Activated CD8-positive, alpha-beta memory T cell treated with anti-CD3 and anti-CD28 coated beads, Interleukin-2, amount 50 U/mL, for 1 hour (primary cell): ENCODE results near the gene TFIP11.
"Not testable (repeated sequence)": the region's sequence is repeated elsewhere in the genome, so short reads cannot be mapped to it uniquely, and the experiment has no call there.

Experiments used
- DNase-seq: peaks from one replicate; pipeline ENCODE4 v3.0.0-alpha.2; 2020; ENCODE audit errors: extremely low read depth

TFIP11 gene

GRCh38 chr22:26541167-26541819 lies 29.0 kb upstream of the TFIP11 start:
- DNase-seq, result no peak

- no peak for DNase-seq
These were observed 27.8 kb upstream of the TFIP11 start for GRCh38 chr22:26540119-26540518.

DNA sequence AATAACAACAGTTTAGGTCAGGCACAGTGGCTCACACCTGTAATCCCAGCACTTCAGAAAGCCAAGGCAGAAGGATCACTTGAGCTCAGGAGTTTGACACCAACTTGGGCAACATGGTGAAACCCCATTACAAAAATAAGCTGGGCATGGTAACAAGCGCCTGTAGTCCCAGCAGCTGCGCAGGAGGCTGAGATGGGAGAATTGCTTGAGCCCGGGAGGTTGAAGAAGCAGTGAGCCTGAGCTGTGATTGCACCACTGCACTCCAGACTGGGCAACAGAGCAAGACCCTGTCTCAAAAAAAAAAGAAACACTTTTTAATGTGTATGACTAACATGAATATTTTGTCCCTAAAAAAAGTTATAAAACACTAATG lies 24.5 kb upstream of the TFIP11 start:
- no peak for DNase-seq

DNA sequence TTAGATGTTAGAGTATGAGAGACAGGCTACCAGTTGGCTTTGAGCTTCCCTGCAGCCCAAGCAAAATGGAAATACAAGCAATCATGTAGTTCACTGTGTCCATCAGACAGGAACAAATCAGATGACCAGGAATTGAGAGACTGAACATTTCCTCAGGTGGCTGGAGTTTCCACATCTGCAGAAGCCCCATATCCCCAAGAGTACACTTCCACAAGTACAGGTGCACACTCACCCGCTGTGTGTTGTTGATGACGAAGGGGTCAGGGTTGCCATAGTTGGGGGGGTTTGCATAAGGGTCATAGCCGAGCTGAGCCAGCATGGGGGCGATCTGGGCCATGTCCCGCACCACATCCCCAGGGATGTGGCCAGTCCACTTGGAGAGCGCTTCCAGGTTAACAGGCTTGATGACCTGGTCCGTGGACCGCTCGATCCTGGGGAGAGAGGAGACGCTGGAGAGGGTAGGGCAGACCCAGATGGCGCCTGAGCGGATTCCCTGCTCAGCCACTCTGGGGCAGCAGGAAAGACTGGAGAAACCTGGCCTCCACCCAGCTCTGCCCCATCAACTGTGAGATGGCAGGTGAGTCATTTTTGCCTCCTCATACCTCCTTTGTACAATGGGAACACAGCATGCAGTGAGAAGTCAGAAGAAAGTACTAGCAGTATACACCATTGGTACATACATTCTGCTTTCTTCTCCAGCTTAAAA lies 23.9 kb upstream of the TFIP11 start:
- no peak for DNase-seq

- DNase-seq, result no peak
These were observed 23.3 kb upstream of the TFIP11 start for GRCh38 chr22:26535603-26535908.

- DNase-seq, result no peak
These were observed 22.8 kb upstream of the TFIP11 start for GRCh38 chr22:26534874-26535602.

DNA sequence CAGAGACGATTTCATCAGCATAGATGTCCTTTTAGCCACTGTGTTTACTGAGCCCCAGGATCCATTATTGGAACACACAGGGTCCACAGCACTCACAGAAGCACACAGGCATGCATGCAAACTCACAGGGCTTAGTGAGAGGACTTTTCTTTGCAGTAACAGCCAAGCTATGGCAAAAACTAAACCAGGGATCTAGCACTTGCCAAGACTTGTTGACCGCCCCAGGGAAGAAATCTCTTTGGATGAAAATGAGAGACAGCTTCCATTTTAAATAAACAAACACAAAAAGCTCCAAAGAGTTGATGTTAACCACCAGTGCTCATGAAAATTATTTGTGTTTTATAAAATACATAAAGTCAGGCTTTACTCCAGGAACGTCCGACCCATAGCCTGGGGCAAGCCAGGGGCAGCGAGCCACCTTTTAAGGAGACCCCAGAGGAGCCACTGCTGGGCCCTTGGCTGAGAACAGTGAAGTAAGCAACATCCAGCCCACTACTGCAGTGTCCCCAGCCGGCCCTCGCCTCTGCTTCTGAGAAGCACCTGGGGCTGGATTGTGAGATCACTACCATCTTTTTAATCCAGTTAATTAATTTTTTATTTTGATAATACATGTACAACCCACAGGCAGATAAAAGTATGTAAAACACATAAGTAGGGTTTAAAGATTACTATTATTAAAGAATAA lies 22.0 kb upstream of the TFIP11 start:
- no peak for DNase-seq

GRCh38 chr22:26529345-26529744 lies 17.1 kb upstream of the TFIP11 start:
- DNase-seq, result no peak

DNA sequence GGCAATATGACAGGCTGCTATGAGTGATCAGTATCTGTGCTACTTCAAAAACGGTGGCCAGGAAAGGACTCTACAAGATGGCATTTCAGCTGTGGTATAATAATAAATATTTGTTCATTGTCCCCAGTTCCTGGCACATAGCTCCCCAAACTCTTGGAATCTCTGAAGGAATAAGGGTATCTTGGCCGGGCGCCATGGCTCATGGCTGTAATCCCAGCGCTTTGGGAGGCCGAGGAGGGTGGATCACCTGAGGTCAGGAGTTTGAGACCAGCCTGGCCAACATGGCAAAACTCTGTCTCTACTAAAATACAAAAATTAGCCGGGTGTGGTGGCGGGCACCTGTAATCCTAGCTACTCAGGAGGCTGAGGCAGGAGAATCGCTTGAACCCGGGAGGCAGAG lies 16.2 kb upstream of the TFIP11 start:
- DNase-seq, result not testable (repeated sequence)

- DNase-seq, result no peak
These were observed 15.5 kb upstream of the TFIP11 start for GRCh38 chr22:26527574-26528465.

DNA sequence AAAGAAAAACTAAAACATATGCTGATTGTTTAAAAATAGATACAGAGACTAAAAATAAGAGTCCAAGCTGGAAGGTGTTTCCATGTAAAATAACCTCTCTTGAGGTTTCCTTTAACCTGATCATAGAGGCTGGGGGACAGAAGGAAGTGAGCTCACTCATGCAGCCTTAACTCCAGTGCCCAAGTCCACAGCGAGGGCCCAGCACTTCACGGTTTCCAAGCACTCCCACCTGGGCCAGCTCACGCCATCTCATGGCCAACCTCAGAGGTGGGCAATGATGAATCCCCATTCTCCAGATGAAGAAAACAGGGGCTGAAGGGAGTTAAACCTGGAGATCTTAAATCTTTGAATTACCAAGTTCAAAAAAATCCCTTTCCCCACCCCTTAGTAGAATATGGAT lies 14.9 kb upstream of the TFIP11 start:
- no peak for DNase-seq

DNA sequence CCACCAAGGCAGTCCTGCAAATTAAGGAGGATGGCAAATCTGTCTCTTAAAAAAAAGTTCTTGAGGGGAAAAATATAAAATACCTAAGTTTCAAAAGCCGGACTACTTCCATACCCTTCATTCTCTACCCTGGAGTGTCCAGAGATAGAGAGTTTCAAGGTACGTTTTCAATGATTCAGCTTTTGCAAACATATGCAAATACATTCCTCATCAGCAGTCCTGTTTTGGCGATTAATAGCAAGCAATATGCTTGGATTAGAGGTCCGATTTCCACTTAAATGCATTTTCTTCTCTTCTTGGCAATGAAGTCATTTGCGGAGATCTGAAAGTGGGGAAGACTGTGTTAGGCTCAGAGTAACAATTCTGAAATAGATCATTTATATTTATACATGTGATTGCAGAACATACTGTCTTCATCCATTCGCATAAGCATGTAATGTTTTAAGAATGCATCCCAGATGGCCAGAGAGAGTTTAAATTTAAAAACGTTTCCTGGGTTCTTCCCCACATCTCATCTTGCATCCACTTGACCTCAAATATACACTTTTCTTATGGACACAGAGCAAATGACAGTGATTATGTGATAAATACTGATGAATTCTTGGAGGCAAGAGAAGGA lies 13.8 kb upstream of the TFIP11 start:
- no peak for DNase-seq

DNA sequence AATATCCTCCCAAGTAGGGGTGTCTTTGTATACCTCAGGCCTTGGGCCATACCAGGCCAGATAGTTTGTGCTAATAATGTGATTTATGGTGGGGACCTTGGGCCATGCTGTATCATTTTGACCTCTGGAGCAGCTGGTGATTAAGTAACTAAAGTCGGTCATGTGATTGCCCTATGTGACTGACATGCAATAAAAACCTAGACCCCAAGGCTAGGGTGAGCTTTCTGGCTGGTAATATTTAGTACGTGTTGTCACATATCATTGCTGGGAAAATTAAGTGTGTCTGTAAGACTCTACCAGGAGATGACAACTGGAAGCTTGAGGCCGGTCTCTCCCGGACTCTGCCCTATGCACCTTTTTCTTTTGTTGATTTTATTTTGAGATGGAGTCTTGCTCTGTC lies 12.6 kb upstream of the TFIP11 start:
- DNase-seq, result no peak

GRCh38 chr22:26522592-26522991 lies 10.3 kb upstream of the TFIP11 start:
- DNase-seq, result no peak

GRCh38 chr22:26522012-26522411 lies 9.7 kb upstream of the TFIP11 start:
- no peak for DNase-seq

- no peak for DNase-seq
These were observed 5.2 kb upstream of the TFIP11 start for GRCh38 chr22:26517429-26517828.

GRCh38 chr22:26516503-26516902 lies 4.2 kb upstream of the TFIP11 start:
- DNase-seq, result no peak

GRCh38 chr22:26515931-26516330 lies 3.7 kb upstream of the TFIP11 start:
- no peak for DNase-seq

DNA sequence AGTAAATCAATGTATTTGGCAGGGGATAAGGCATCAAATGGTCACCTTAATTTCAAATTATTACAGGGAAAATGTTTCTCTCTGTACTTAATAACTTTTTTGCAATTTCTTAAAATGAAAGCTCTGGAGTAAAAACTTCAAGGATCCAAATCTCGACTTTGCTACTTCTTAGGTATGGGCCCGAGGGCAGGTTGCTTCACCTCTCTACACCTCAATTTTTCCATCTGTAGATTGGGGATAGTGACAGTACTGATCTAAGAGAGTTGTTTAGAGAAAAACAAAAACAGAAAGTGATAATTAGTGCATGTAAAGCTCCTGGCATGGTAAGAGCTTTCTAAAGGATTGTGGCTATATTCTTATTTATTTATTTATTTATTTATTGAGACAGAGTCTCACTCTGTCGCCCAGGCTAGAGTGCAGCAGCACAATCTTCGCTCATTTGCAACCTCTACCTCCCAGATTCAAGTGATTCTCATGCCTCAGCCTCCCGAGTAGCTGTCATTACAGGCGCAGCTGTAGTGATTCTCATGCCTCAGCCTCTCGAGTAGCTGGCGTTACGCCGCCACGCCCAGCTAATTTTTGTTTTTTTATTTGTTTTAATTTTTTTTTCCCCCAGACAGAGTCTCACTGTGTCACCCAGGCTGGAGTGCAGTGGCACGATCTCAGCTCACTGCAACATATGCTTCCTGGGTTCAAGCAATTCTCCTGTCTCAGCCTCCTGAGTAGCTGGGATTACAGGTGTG lies 2.3 kb upstream of the TFIP11 start:
- no peak for DNase-seq

DNA sequence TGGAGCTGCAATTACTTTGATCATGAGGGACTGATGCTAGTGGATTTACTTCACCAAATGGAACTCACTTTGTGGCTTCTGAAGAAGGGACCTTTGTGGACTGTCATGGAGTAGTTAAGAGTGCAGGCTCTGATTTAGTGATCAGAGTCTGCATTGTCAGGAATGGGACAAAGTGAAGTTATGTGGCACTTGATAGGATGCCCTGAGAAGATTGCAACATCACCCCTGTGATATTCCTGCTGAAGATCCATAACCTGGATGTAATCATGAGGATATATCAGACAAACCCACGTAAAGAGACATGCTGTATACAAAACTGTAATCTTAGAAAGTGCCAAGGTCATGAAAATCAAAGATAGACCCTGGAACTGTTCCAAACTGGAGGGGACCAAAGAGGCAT lies 1.6 kb upstream of the TFIP11 start:
- no peak for DNase-seq

- DNase-seq, result no peak
These were observed 4.1 kb downstream of the TFIP11 start for GRCh38 chr22:26508148-26508547.
